ENCODE measurements around the gene PDILT.

Gene PDILT

DNA sequence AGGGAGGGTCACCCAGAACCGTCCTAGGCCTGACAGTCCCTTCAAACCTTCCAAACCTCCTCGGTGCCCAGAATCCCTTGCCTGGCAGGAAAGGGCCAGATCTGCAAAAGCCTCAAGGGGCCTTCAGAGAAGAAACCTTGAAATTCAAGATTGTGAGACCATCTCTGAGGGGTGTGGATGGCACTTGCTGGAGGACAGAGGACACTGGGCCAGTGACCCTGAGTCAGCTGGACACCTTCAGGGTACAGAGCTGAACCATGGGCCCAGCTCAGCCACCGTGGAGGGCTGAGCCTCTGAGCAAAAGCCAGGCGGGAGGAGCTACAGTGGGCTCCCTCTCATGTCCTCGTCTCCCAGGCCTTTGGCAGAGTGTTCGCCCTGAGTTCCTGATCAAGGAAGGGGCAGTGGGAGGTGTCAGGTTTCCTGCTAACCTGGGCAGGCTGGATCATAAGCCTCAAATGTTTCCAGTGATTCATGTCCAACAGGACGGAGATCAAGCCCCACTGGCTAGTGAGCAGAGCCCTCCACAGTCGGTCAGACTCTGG is 3.0 kb downstream of the PDILT start:
- DNase-seq: no peak

DNA sequence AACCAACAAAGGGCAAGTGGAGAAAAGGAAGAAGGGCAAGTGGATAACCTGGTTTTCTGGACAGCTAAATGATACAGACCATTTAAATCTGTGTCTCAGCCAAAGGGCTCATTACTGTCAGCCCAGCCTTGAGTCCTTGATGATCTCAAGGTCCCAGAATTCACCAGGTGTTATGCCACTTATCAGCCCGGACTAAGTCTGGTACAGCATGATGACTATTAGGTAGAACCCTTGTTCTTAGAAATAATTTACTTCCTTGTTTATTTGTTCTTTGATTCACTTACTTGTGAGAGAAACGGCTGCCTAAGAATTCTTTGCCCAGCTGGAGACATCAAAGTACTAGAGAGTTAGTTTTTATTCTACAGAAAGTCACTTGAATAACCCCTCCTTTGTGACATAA is 3.5 kb downstream of the PDILT start:
- no peak for DNase-seq

DNA sequence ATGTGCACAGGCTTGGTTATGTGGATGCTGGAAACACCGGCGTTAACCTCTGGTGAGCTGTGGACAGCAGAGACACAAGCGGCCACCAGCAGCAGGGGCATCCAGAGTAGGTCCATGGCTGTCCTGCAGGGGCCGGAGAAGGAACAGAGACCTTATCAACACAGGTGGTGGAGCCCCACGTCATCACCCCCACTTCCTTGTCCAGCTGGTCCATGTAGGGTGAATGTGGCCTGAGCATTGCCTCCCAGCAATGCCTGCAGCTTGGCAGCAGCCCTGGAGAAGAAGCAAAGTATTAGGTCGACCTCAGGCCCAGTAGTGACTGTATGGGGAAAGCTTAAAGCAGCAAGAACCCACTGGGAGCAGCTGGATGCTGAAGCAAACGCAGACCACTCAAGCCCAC is 5.4 kb downstream of the PDILT start:
- DNase-seq: no peak

DNA sequence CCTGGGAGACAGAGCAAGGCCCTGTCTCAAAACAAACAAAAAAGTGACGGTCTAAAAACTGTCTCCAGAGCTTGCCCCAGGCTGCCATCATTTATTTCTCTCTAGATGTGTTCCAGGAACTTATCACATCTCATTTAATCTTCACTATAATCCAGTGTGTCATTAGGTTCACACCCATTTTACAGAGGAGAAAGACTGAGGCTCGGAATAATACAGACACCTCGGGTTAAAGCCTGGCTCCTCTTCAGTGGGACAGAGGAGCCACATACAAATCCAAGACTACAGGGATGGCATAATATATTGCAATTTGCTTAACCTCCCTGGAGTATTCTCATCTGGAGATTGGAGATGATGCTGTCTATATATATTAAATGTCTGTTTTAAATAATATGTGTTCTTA is 5.9 kb downstream of the PDILT start:
- no peak for DNase-seq

DNA sequence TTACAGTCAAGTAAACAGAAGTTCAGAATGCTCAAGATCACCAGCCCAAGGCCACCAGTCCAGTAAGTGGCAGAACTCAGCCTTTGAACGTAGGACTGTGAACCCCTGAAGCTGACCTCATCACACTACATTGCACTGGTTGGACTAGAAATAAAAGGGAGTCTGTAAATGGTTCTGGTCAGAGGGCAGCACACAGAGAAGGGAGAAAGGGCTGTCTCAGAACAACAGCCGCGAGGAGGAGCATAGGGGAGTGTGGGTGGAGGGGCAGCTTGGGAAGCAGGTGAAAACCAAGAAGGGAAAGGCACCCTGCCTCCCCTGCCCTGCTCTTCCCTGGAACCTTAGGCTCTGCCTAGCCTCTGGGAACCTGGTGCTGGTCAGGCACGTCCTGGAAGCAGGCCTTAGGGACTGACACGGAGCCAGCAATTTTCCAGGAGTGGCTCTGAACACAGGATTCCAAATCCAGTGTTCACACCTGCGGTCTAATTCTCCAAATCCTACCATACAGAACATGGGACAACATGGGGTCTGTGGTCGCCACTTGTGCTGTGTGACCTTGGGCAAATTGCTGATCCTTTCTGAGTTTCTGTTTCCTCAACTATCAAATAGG is 7.0 kb downstream of the PDILT start:
- no peak for DNase-seq

DNA sequence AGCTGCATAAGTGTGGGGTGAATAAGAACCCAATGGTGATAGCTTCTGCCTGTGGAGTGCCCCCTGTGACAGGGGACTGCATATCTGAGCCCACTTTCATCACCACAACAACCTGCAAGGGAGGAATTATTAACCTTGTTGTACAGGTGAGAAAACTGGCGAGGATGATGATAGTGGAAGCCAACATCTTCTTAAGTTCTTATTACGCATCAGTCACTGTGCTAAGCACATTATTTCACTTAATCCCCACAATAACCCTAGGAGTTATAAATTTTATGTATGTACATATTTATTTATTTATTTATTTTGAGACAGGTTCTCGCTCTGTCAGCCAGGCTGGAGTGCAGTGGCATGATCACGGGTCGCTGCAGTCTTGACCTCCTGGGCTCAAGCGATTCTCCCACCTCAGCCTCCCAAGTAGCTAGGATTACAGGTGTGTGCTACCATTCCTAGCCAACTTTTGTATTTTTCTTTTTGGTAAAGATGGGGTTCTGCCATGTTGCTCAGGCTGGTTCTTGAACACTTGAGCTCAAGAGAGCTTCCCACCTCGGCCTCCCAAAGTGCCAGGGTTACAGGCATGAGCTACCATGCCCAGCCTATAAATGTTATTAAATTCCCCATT is 7.6 kb downstream of the PDILT start:
- DNase-seq: no peak

DNA sequence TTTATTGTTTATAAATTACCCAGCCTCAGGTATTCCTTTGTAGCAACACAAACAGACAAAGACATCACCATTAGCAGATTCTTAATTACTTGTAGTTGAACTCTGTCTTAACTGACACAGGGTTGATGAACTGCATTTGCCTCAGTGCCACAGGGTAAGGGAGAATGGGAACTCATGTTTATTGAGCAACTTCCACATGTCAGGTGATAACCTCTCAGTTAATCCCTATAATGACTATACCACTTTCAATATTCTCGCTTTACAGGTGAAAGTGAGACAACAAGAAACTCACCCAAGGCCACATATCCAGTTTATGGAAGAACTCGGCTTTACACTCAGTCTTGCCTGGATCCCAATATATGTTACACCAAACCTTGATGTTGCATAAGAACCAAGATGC is 8.6 kb downstream of the PDILT start:
- DNase-seq: no peak

DNA sequence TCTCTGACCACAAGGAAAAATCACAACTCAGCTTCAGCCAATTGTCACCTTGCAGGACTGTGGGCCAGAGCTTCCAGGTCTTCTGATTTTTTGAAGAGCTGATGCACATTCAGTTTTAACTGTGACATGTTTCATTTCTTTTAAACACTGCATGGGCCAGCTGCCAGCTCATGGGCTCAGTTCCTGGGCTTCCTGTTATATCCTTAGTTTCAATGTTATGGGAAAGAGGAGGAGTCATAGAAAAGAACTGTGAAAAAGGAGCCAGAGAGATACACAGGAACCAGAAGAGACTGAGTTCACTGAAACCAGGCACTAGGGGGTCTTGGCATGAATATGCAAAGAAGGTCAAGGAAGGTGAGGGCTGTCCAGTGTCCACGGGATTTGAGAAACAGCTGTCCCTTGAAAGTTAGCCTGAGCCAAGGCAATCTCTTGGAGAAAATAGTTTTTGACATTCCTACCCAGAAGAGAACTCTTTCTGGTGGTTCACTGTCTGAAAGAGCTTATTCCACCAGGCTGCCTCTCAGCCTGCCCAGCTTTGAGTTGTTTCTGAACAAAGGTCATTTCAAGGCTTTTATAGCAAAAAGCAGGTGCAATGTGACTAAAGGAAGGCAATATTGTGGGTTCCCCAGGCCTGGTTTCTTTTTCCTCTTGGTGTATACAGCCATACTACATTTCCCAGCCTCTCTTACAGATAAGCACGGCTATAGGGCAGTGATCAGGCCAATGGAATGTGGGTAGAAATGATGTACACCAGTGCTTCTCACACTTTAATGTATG is 10.5 kb downstream of the PDILT start:
- DNase-seq: no peak

DNA sequence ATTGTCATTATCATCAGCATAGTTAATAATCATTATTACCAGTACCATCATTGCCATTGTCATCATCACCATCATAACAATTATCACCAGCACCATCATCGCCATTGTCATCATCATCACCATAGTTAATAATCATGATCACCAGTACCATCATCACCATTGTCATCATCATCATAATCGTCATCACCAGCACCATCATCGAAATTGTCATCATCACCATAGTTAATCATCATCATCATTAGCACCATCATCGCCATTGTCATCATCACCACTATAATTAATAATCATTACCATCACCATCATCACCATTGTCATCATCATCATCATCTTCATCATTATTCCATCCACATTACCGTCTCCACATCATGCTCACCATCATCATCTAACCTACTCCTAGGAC is 13.5 kb downstream of the PDILT start:
- no peak for DNase-seq

DNA sequence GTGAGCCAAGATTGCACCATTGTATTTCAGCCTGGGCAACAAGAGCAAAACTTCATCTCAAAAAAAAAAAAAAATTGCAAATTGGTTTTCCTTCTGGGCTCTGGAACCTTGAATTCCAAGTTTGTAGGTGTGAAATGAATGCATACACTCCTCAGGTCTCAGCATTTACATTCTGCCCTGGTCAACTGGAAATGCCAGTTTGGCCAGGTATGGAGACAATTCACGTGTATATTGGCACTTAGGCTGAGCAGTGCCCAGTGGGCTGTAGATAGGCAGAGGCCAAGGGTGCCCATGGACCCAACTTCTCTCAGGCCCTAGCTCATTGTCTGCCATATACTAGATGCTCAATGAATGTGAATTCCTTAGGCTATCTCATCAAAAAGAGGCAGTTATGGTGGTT is 15.7 kb downstream of the PDILT start:
- no peak for DNase-seq

DNA sequence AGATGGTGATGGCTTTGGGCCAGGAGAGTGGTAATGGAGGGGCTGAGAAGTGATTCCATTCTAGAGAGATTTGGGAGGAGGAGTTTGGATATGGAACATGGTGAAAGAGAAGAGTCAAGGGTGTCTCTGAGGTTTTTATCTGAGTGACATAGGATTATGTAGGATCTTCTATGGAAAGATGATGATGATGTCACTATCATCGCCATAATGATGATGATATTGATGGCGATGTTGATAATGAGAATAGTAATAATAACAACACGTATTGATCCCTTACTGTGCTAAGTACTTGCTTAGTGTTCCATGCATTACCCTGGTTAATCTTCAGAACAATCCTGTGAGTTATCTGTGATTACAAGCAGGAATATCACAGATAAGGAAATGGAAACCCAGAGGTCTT is 16.6 kb downstream of the PDILT start:
- DNase-seq: no peak

DNA sequence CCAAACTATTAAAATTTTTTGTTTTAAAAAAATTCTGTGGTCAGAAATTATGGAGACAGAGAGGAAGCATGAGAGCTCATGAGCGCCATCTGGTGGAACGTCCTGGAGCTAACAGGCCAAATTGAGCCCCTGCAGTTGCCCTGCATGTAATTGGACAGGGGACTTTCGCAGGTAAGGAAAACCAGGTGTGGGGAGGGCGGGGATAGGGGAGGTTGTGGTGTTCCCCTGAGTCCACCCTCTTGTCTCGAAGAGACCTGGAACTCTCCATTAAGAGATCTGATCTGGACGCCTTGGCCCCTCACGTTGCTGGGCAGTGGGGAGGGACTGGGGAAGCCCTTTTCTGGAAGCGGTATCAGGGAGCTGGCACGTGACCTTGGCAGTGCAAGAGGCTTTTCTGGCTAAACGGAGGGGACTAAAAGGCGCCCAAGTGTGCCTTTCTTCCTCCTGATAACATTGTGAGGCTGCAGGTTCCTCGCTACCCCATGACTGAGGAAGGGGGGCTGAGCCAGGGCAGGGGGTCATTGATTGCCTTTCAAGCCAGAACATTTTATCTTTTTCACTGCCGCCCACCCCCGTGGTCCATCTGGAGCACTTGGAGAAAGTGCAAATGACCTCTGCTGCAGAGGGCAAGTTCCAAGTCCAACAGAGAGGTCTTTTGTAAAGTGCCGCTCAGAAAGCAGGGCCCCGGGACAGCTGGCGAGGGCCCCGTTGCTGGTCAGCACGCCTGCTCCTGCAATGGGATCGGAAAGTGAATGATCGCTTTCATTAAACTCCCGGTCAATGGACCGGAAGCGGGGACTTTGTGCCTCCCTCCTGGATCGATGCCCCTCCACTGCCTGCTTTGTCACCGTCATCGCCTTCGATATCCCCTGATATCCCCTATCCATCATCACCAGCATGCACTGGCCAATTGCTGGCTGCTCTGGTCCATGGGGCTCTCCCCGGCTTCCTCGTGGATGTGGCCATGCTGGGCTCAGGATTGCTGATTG is 18.4 kb downstream of the PDILT start:
- peak; percentile 37 for DNase-seq

DNA sequence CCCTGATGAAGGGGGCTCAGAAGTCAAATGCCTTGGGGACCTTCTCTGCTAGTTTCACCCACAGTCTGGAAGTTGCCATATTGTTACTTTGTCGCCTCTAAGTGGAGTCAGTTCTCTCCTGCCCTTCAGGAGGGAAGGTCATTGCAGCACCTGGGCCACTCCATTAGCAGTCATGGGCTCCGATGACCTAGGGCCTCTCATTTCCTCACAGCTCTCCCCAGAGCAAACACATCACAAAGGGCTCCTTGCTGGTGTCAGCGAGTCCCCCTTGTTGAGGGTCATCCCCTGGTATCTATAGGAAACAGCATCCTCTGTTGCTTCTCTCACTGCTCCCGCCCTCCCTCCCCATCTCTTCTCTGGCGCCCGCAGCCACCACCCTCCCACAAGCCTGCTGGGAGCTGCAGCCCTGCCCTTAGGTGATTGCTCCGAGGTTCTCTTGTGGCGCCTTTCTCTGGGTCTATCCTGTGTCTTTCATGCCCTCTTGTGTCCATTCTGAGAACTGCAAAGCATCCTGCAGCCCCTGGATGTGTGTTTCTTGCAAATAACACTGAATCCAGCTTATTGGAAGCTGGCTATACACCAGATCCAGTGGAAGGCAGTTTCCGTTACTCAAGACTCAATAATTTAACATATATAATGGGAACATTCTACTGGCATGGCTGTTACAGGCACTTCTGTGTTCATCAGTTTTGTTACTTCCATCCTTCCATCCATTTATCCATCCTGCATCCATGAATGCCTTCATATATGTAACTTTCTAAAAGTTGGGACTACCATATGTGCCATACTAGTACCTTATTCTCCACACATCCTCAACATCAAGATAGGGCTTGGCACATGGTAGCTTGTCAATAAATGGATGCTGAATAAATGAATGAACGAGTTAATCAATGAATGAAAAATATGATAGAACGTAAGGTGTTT is 21.2 kb downstream of the PDILT start:
- DNase-seq: peak; percentile 42

DNA sequence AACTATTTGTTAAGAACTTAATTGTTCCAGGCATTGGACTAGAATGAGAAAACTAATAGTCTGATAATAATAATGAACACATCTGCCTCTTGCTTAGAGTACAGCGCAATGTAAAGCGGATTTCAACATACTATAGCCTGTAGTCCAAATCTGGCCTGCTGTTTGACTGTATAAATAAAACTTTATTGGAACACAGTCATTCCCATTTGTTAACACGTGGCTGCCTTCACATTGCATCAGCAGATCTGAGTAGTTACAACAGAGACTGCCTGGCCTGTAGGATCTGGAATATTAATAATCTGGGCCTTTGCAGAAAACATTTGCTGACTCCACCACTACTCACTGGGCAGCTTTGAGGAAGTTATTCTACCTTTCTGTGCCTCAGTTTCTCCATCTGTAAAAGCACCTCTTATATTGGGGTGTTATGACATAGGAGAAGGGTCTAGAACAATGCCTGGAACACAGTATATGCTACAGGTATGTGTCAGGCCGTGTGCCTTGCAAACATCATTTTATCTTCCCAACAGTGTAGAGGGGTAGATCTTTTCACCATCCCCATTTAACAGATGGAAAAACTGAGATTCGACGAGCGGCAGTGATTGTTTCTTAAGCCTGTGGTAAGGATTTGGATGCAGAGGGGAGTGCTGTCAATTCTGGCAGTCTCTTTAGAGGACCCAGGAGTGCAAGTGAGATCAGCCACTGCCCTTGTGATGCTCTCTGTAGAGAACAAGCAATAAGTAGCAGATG is 22.2 kb downstream of the PDILT start:
- no peak for DNase-seq

DNA sequence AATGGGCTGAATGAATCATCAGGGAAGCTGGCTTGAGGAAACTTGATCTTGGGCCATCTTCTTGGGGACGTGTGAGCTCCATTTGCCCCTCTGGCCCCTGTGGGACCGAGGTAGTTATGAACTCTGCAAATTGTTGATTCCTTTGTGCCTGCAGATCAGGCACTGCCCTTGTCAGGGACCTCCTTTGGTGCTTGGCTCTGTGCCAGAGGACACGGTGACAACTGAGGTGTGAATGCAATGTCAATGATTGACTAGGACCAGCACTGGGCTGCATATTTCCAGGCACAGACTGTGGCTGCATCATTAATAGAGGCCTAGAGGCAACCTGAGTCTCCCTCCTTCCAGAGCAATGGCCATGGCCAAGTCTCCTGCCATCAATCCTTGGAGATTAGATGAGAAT is 23.8 kb downstream of the PDILT start:
- DNase-seq: no peak

DNA sequence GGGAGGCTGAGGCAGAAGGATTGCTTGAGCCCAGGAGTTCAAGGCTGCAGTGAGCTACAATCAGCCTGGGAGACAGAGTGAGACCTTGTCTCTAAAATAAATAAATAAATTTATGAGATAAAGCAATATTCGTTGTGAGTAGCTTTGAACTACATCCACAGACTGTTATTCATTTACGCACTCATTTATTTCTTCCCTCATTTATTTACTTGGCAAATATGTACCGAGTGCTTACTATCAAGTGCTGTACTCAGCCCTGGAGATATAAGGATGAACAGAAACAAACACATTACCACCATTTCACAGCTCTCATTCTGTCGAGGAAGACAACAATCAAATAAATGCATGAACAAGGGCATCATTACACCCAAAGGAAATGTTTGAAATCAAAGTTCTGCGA is 27.4 kb downstream of the PDILT start:
- no peak for DNase-seq

DNA sequence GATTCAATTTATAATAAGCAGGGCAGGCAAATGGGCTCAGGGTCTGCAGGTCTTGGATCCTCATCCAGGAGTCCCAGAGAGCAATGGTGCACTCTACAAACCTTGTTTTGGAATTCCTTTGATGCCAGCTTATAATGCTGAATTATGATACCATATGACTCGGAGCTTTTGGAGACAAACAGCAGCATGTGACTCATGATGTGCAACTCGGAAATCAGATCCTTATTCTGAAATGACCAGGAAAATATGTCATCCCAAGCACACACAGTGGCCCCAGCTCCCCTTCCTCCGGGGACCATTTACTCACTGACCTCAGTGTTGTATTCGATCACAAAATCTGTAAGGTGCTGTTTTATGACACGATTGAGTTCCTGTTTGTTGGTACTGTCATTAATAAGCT is 31.8 kb downstream of the PDILT start:
- no peak for DNase-seq

DNA sequence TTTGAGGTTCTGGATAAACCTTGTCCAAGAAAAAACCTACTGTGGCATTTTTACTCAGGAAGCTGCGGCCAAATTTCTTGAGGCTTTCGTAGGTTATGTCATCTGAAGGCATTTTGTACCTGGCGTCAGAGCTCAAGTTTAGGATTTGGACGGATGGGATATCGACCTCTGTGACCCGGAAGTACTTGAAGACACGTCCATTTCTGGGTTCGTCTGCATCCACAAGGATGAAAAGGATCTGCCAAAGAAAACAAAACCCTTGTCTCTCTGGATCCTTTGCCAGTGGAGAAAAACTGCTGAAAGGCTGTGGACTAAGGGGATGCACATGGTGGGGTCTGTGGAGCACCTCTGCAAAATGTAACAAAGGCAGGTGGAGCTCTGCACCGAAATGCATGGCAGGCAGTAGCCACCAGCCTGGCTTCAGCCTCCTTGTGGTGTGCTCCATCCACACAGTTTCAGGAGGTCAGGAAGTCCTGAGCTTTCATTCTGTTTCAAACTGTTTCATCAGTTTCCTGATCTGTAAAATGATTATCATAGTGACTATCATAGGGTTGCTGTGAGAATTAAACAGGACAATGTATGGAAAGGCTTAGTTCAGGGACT is 35.0 kb downstream of the PDILT start:
- no peak for DNase-seq

DNA sequence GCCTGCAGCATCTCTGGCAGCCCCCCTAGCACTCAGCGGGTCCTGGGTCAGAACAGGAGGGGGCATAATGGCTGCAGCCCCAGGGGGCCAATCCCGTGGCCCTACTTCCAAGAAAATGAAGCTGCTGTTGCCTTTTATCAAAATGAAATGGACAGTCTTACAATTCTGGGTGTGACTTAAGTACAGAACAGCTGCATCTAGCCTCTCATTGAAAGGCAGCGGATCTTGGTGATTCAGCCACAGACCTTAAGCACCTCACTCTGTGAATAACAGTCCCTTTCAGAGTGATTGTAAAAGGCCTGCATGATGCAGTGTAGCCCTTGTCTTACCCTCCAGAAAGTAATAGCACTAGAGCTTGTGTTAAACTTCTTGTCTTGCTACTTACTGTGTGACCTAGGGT is 40.5 kb downstream of the PDILT start:
- DNase-seq: no peak

DNA sequence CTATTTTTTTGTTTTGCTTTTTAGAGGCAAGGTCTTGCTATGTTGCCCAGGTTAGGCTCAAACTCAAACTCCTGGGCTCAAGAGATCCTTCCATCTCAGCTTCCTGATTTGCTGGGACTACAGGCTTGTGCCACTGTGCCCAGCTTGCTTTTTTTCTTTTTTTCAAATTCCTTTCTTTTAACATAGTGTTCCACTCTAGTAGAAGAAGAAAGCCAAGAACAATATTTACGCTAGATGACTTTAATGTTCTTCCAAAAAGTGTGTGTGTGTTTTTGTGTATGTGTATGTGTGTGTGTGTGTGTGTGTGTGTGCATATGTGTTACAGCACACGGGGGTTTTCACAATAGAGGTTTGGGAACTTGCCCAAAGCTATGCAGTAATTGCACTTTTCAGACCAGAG is 41.3 kb downstream of the PDILT start:
- DNase-seq: no peak

DNA sequence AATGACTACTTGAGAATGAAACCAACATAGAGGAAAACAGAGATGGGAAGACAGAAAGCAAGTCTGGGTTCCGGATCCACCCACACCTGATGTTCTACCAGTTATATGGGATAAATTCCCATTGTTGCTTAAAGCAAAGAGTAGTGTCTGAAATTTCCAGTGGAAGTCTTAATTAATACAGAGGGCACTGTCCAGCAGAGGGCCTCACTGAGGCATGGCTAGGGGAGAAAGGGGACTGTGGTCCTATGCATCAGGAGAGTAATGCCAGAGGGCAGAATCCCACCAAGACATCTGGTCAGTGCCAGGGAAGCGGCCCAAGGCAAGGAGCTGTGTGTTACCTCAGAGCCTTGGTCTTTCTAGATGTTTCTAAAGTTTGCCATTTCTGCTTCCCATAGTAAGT is 44.5 kb downstream of the PDILT start:
- DNase-seq: no peak
